HG02610 (cell line): ENCODE data around the gene EFEMP1.
"Not testable (repeated sequence)": the region's sequence is repeated elsewhere in the genome, so short reads cannot be mapped to it uniquely, and the experiment has no call there.

Source experiments
- ATAC-seq: cut with Tn5 transposase; IDR thresholded peaks from one replicate; pipeline ENCODE4 v1.9.1; 2021; ENCODE audit warnings: mild to moderate bottlenecking, moderate library complexity; ENCODE audit not compliant: unreplicated experiment

The EFEMP1 gene

GRCh38 chr2:55869637-55870325 is 53.8 kb downstream of the EFEMP1 start:
- ATAC-seq: no peak

GRCh38 chr2:55865096-55865835 is 58.3 kb downstream of the EFEMP1 start:
- no peak for ATAC-seq

DNA sequence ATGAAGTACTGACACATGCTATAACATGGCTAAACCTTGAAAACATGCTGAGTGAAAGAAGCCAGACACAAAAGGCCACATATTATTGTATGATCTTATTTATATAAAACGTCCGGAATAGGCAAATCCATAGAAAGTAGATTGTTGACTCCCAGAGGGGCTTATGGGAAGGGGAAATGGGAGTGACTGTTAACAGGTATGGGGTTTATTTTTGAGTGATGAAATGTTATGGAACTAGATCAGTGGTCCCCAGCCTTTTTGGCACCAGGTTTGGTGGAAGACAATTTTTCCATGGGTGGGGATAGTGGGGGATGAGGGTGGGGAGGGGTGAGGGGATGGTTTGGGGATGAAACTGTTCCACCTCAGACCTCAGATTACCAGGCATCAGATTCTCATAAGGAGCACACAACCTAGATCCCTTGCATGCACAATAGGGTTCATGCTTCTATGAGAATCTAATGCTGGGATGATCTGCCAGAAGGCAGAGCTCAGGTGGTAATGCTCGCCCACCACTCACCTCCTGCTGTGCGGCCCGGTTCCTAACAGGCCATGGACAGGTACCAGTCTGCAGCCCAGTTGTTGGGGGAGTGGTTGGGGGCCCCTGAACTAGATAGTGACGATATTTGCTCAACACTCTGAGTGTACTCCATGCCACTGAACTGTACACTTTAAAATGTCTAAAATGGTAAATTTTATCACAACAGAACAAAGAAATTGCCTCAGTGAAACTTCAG is 59.1 kb downstream of the EFEMP1 start:
- no peak for ATAC-seq

DNA sequence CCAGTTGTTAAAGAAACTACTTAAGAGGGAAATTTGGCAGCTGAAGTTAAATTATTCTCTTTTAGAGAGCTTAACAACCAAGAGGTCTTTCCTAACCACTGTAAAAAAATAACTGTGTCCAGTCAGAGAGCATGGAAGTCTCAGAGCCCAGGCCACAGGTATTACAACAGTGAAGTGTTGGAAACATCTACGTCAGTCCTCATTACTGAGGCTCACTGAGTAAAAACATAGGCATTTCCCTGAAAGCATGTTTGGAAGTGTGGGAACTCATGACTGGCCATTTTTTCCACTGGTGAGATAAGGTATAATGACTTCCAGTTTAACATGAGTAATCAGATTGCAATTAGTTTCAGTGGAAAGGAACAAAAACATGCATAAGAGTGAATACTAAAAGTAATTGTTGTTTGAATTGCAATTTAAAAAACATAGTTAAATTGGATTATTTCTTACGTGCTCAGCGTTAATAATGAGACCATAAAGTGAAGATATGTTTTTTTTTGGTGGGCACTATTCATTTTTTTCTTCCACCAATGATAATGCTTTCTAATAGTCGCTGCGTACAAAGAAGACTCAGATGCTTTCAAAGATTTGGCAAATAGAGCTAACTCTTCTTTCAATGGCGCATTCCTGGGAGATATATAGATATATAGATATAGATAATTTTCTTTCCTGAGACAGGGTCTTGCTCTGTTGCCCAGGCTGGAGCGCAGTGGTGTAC is 60.8 kb downstream of the EFEMP1 start:
- ATAC-seq: no peak

DNA sequence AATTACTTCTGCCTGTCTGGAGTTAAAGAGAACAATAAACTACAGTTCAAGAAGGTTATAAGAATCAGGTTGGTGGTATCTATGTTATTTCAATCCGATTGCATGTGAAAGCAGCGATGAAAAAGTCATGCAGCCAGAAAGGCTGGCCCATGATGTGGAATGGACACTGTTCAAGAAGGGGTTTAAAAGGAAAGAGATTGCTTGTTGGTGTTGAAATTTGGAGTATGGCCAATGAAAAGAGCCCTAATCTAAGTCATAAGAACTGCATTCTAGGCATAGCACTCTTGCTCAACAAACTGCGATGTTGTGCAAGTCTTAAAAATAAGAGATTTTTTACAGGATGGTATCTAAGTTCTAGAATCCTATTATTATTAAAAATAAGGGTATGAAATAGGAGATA is 61.3 kb downstream of the EFEMP1 start:
- no peak for ATAC-seq

GRCh38 chr2:55861733-55862132 is 61.8 kb downstream of the EFEMP1 start:
- ATAC-seq: no peak

GRCh38 chr2:55860832-55861231 is 62.8 kb downstream of the EFEMP1 start:
- ATAC-seq: no peak

- no peak for ATAC-seq
Measured at GRCh38 chr2:55859875-55860274, 63.7 kb downstream of the EFEMP1 start.

GRCh38 chr2:55857766-55858165 is 65.8 kb downstream of the EFEMP1 start:
- ATAC-seq: no peak

DNA sequence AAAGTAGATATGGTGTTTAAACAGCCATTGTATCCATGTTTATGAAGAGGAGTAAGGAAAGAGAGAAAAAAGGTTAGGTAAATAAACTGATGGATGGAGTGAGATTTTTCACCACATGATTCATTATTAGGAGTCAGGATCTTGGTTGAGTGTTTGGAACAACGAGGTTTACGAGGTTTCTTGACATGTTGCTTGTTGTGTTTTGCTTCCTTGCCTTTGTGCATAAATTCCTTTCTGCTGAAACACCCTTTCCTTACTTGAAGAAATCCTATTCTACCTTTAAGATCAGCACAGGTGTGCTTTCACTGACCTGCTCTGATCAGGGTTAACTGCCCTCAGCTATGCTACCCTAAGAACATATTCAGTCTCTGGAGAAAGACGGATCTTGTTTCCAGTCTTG is 66.6 kb downstream of the EFEMP1 start:
- no peak for ATAC-seq

DNA sequence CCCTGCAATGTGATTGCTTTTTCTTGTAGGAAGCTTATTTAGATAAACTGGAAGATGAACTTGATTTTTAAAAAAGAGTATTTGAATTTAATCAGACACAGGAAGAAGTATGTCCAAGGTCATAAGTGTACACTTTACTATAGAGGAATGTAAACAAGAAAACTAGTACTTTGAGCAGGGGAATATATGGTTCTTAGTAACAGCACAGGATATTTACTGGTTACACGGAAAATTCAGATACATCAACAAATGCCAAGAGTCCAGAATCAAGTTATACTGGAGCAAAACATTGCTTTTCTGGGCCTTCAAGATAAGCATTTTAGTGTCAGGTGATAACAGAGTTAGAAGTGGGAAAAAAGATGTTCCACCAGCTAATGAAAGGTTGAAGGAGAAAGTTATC is 75.5 kb downstream of the EFEMP1 start:
- no peak for ATAC-seq

DNA sequence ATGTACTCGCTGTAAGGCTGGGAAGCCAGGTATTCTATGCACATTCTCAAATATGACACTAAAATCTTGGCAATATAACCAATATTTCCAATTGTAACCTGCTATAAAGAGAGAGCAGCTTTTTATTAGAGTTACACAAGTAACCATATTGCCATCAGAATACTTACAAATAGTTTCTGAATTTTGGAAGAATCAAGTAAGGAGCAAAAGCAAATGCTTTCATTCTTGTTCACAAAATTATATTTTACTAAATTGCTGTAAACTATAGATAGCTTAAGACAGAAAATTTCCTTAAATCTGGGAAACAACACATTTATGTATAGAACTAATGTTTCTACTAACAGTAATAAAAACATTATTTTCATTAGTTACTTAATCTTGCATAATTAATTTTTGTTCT is 77.2 kb downstream of the EFEMP1 start:
- ATAC-seq: no peak

GRCh38 chr2:55844986-55845385 is 78.6 kb downstream of the EFEMP1 start:
- no peak for ATAC-seq

GRCh38 chr2:55843994-55844345 is 79.6 kb downstream of the EFEMP1 start:
- ATAC-seq: no peak

- ATAC-seq: no peak
Measured at GRCh38 chr2:55843096-55843993, 80.2 kb downstream of the EFEMP1 start.

- ATAC-seq: no peak
Measured at GRCh38 chr2:55842046-55842445, 81.5 kb downstream of the EFEMP1 start.

GRCh38 chr2:55840460-55840859 is 83.1 kb downstream of the EFEMP1 start:
- ATAC-seq: no peak

DNA sequence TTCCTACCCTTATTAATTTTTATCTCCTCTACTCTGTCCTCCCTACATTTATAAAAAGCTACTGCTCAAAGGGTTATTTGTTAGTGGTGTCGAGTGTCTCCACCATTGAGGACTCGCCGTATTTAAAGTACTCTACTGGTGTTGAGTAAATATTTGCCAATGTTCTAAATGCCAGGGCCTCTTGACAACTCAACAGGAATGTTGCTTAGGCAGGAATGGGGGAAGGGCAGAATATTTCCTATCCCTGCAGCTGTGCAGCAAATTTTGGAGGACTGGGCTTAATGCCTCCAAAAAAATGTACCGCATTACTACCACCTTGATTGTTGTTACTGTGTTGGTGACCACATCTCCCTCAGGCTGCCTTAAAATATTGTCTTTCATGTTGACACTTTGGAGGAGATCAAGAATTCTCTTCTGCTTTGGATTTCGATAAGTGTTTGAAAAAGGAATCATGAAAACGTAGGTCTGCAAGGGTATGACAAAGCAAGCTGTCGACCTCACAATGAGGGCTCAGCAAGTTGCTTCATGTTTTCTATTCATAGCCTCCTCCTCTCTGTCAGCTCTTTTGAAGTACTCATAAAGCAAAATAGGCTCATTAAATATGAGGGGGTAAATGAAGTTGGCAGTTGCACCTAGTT is 84.3 kb downstream of the EFEMP1 start:
- no peak for ATAC-seq

GRCh38 chr2:55838653-55839052 is 84.9 kb downstream of the EFEMP1 start:
- ATAC-seq: no peak

DNA sequence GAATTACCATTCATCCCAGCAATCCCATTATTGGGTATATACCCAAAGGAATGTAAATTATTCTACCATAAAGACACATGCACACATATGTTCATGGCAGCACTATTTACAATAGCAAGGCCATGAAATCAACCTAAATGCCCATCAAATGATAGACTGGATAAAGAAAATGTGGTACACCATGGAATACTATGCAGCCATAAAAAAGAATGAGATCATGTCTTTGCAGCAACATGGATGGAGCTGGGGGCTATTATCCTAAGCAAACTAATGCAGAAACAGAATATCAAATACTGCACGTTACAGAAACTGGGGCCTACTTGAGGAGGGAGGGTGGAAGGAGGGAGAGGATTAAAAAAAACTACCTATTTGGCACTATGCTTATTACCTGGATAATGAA is 85.5 kb downstream of the EFEMP1 start:
- not testable (repeated sequence) for ATAC-seq
